ENCODE results near the gene PRAC2.
A peak's percentile ranks its signal among the peaks of the same experiment; 100 is the strongest.
"Not testable (repeated sequence)": the region's sequence is repeated elsewhere in the genome, so short reads cannot be mapped to it uniquely, and the experiment has no call there.

The PRAC2 gene

DNA sequence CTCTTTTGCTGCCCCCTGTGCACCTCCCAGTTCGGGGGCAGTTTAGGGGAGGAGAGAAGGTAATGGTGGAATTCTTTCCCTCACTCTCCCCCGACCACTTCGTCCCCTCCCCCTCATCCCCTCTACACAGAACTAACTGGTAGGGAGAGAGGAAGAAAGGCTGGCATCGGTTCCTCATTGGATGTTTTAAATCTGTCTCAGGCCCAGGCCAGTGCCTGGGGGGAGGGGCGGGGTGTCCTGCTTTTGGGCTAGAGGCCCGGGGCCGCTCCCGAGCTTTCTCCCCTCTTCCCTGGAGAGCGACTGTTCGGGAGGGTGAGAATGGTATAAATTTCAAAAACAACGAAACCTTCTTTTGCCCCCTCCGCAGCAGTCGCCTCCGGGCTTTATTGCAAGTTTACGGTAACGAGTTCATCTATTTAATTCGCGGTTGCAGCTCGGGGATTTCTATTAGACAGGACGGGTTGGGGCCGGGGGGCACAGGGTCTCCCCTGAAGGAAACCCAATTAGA is at the start of gene PRAC2:
TSS of gene PRAC2 (plus strand) at position 271 of the 508 bp plus-strand sequence. CDS start 1,226 bp downstream, outside the sequence.
- DNase-seq, result no peak

DNA sequence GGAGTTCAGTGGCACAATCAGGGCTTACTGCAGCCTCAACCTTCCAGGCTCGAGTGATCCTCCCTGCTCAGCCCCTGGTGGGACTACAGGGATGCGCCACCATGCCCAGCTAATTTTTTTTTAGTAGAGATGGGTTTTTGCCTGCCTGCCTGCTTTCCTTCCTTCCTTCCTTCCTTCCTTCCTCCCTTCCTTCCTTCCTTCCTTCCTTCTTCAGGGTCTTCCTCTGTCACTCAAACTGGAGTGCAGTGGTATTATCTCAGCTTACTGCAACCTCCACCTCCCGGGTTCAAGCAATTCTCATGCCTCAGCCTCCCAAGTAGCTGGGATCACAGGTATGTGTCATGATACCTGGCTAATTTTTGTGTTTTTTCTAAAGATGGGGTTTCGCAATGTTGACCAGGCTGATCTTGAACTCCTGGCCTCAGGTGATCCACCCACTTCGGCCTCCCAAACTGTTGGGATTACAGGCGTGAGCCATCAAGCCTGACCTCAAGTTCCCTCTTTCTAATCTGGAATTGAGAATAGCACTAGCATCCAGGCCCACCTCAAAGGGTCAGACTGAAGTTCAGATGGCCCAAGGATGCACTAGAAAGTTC is 45.9 kb upstream of the PRAC2 start:
- no peak for DNase-seq

DNA sequence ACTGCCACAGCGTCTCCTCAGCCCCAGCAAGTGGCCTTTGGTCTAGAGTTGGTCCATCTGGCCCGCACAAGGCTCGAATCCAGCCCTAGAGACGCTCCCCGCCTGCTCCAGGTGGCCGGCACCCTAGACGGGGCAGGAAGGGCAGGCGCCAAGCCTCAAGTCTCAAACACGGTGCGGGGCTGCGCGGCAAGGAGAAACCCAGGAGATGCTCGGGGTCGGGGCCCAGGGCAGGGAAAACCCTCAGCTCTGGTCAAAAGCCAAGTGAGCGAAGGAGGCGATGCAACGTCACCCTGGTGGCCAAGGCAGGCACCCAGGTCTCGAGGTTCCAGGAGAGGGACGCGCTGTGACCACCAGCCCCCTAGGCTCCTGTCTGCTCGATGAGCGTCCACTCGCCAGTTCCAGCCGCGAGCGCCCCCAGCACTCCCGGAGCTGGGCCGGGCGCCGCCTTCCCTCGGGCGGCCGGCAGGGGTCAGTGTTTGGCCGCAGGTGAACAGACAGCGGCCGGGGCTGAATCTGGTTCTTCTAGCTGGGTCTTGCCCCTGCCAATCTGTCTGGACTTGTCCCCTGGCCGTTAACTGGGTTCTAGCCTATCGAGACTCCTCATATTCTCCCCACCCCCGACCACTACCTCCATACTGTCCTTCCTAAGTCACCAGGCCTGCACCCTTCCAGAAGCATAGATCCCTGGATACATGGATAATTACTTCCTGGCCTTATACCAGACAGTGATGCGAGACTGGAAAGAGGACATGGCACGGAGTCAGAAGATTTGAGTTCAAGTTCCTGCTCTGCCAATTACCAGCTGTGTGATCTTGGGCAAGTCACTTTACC is 44.6 kb upstream of the PRAC2 start:
- peak; percentile 77 to 81 for DNase-seq

DNA sequence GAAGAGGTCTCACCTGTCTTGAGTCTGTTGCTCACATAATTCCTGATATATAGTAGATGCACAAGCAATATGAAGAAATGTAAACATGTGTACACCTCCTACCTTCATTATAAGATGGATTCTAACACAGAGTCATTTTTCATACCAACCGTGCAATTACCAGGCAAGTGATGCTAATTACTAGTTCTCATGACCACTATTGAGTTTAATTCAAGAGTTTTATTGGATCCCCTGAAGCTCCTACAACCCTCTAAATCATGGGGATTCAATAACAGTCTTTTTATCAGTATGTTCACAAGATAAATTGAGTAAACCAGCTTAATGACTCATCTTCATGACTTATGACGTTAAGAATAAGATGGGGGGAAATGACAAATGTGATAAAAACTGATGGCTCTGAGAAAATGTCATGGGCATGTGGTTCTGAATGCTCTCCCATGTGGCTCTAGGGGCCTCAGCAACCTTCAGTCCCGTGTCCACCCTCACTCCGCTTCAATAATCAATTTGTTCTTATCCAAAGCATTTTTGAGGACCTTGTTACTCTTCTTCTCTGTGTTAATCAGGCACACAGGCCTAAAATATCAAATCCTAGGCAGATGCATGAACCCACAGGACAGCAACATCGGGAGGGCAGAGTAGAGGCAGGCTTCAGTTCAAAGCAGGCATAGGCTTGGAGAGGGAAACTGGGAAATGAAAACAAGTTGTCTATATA is 43.4 kb upstream of the PRAC2 start:
- no peak for DNase-seq

DNA sequence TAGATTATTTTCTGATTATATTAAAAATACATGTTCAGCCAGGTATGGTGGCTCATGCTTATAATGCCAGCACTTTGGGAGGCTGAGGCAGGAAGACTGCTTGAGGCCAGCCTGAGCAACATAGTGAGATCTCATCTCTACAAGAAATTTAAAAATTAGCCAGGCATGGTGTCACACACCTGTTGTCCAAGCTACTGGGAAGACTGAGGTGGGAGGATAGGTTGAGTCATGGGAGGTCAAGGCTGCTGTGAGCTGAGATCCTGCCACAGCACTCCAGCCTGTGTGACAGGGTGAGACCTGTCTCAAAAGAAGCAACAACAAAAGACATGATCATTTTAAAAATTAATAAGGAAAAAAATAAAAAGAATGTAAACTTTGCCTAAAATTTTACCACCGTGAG is 41.4 kb upstream of the PRAC2 start:
- no peak for DNase-seq

DNA sequence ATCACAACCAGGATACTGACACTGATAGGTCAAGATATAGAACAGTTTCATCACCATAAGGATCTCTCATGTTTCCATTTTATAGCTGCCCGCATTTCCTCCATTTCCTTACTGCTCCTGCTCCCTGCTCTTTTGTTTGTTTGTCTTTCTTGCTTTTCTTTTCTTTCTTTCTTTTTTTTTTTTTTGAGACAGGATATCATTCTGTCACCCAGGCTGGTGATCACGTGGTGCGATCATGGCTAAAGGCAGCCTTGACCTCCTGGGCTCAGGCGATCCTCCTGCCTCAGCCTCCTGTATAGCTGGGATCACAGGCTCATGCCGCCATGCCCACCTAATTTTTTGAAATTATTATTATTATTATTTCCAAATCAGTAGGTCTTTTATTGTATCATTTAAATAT is 32.3 kb upstream of the PRAC2 start:
- DNase-seq, result no peak

DNA sequence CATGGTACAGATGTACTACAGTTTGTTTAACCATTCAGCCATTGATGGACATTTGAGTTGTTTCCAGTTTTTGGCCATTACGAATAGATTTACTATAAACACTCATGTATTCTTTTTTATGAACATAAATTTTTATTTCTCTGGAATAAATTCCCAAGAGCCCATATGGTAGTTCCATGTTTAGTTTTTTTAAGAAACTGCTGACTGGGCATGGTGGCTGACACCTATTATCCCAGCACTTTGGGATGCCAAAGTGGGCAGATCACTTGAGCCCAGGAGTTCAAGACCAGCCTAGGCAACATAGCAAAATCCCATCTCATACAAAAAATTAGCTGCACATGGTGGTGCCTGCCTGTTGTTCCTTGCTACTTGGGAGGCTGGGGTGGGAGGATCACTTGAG is 30.9 kb upstream of the PRAC2 start:
- no peak for DNase-seq

DNA sequence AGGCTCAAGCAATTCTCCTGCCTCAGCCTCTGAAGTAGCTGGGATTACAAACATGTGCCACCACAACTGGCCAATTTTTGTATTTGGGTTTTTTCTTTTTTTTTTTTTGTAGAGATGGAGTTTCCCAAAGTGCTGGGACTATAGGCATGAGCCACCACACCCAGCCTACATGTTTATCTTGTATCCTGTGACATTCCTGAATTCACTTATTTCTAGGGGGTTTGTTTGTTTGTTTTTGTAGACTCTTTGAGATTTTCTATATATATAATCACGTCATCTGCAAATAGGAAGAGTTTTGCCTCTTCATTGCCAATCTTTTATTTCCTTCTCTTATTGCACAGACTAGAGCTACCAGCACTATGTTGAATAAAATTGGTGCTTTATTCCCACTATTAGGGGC is 29.8 kb upstream of the PRAC2 start:
- DNase-seq, result no peak

DNA sequence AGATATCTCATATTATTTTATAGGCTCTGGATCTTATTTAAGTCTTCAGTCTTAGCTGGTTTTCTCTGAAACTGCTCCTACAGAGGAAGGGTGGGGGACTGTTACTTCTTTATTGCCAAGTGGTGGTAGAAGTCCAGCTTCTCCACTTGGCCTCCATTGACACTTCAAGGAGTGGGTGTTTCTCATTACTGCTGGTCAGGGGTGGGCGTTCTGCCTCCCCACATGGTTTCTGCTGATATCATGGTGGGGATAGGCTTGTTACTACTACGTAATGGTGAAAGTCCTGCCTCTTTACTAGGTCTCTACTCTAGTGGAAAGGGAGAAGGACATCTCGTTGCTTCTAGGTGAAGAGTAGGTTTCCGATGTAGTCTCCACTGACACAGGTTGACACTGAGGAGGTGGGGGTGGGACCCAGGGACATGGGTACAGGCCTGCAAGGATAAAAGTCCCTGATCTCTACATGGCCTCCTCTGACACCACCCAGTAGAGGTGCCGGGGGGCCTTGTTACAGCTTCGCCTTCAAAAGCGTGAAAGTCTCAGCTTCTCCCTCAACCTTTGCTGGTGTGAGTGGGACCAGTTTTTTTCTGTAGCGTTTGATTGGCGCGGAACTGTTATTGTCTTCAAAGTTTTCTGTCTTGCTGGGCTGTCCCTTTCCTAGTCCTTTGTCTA is 21.0 kb upstream of the PRAC2 start:
- no peak for DNase-seq

DNA sequence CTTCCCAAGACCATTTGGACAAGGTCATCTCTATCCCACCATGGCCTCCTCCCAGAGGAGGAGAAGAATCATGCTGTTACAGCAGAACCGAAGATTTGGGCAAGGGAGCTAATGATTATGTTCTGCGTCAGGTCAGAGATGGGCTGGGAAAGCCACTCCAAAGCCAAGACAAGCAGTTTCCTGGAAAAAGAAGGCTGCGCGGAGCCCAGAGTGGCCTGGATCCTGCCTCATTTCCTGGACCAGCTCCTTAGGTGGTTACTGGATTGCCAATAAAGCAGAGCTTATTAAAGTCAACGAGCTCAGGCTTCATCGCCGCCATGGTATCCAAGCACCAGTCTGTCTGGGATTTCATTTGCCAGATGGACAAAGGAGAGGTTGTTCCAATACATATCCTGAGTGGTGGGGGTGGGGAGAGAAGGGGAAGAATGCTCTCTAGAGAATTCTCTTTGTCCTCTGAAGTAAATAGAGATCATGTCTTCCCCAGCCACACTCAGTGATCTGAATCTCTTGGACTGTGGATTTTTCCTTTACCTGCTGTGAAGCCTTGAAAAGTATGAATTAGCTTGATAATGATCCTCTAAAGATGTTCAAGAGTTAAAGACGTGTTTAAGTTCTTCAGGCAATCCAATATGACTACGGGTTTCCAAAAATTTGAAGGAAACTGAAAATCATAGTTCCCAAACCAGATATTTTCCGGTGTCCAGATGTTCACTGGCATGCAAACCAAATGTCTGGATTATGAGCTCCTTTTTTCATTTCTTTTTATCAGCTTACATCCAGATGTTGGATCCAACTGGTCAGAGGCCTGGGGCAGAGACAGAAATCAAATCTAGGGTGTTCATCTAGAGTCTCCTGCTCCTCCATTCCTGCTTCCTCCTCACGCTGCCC is 18.4 kb upstream of the PRAC2 start:
- DNase-seq, result no peak

DNA sequence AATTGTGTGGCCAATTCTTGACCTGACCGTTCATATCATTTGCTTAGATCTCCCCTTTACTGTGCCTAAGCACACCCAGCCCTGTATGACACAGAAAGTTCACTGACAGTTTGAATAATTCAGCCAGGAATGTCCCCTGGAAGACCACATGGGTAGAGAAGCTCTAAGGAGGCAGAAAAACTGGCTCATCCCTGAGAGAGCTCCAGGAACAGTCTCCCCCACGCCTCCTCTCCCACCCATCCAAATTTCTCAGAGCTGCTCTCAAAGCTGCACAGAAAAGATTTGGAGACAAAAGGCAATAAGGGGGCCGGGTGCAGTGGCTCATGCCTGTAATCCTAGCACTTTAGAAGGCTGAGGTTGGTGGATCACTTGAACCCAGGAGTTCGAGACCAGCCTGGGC is 11.9 kb upstream of the PRAC2 start:
- DNase-seq, result no peak

DNA sequence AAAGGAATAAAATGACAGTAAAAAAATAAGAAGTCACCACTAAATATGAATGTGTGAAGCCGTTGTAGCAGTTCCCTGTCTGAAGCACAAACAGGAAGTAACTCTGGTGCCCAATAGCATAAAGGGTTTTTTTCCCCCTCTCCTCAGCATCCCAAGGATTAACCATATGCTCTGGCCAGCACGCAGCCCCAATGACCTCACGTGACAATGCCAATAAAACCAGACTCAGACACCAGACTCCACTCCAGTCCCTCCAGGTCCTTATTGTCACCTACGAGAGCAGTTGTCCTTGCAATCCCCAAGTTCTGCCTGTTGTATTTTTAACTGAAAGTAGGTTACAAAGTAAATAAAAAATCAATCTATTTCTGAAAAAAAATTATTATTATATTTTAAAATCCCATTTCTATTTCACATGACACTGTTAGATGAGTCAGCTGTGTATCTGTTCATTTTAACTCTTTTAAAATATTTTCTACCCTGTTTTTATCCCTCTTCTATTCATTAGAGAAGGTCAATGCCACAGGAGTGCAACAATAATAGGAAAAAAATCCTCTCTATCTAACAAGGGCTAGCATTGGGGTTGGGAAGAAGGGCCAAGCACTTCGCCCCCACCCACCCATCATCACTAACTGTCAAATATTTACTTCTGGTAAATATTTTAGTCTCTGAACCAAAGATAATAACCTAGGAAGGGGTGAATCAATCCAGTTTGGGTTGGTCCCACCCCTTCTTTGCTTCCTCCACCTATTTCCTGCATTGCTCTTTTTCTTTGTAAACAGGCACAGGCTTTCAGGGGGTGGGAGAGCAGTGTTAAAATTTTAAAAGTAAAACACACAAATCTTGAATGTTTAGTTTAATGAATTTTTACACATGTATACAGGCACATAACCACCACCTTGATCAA is 7.2 kb upstream of the PRAC2 start:
- DNase-seq, result no peak

DNA sequence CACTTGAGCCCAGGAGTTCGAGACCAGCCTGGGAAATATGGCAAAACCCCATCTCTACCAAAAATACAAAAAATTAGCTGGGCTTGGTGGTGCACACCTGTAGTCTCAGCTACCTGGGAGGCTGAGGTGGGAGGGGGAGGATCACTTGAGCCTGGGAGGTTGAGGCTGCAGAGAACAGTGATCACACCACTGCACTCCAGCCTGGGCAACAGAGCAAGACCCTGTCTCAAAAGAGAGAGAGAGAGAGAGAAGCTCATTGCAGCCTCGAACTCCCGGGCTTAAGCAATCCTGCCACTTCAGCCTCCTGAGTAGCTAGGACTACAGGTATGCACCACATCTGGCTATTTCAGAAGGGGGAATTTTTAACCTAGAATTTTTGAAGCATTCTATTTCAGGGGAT is 6.4 kb upstream of the PRAC2 start:
- DNase-seq, result not testable (repeated sequence)

DNA sequence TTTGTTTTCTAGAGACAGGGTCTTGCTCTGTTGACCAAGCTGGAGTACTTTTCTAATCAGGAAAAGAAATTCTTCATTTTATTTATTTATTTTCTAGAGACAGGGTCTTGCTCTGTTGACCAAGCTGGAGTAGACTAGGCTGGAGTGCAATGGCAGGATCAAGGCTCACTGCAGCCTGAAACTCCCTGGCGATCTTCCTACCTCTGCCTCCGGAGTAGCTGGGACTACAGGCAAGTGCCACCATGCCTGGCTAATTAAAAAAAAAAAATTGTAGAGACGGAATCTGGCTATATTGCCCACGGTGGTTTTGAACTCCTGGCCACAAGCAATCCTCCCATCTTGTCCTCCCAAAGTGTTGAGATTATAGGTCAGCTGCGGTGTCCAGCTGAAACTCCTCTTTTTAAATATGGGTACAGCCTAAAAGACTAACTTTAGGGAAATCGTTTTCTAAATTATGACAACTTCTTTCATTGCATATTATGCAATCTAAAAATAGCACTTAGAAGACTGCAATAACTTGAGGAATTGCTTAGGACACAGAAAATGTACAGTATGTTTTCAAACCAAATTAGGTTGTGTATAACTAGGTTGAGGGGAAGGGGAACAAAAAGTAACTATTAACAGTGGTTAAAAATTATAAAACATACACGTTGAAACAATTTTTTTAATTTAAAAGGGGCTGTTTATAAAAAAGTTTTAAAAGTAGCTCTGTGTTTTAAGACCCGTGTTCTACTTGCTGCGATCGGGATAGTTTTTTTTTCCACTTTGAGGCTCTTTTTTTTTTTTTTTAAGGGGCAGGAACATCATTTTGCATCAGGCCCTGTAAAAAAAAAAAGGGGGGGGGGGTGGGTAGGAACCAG is 5.4 kb upstream of the PRAC2 start:
- DNase-seq, result no peak

DNA sequence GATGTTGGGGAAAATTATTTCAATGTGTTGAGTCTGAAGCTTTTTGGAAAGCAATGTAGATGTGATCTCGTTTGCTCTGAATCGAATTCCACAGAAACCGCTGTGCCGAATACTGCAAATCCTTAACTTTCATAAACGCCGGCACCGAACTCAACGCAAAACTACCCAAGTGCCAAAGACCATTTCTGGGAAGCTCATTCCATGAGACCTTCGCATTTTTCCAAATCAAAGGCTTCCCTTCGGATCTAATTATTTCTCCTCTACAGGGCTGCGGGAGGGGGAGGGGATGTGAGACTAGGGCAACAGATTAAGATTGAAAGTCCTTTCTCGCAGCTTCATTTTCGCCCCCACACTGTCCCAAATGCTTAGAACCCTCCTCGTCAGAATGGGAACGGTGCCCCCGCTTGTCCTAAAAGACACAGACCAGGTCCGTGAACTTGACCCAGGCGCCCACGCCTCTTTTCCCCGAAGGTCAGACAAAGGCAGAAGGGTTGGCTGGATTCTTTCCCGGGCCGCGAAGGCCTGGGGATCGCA is 4.7 kb upstream of the PRAC2 start:
- DNase-seq, result no peak

DNA sequence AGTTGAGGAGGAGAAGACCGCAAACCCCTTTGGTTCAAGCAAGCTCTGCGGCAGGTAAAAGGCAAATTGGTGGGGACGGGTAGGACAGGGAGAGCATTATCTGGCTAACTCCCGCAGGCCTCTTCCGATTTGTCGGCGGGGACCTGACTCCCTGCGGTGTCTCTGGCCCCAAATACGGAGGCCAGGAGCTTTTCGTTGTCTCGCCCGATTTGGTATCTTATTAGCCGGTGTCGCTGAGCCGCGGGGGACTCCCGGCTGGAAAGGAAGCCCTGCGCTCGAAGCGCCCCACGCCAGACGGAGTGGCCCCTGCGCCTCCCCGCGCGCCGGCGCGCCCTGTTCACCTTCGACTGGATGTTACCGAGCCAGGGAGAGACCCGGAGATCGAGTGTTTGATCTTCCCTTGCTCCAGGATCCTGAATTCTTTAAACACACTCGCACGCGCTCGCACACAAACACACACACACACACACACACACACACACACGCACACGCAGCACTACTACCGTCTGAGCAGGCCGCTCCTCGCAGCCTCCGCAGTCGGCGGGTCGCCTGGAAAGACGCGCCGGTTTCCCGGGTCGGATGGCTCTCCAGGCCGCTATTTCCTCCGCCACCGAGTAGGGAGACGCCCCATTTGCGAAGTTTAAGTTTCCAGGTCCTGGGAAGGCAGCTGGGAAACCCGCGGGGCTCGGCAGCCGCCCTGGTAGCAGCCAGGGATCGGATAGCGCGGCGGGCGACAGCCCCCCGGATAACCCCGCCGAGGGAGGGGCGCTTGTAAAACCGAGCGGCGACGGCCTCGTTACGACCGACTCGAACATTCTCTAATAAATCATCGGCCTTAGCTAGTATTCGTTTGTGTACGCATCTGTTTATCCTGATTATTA is 4.0 kb upstream of the PRAC2 start:
- DNase-seq, result no peak

DNA sequence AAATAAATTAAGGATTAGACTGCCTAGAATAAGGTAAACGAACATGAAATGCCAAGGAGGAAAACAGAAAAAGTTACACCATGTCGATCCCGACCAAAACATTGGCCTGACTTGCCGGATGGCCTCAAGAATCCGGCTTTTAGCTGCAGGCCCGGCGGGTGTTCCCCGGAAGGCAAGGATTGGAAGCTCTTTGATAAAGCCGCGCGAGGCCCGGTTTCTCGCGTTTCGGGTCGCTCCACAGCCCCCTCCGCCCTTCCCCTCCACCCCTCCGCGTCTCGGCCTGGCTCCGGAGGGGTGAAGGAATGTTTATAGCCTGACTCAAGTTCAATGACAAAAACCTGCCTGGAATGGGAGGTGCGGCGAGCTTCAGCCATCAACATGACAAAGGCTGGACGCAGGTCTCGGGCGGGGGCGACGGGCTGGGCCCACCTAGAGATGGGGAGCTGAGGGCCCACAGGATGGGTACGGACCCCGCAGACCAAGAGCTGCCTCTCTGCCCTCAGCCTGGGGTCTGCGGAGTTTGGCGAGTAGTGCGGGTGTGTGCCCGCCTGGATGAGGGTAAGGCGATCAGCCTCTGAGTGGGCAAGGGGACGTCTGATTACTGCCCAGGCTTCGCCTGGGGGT is 3.2 kb upstream of the PRAC2 start:
- no peak for DNase-seq

Measured in stimulated activated CD4-positive, alpha-beta T cell treated with anti-CD3 and anti-CD28 coated beads, Interleukin-2, amount 100 ng/mL, for 24 hours (primary cell).